ENCODE measurements around the gene LCORL.

GRCh38 chr4:17889692-17890091 lies 131.9 kb downstream of the LCORL start:
- no peak for TF ChIP-seq CTCF (conservative IDR thresholded peaks at IDR 0.05; ENCODE audit: low read depth, low read length)
- 0 out of 2 replicates have a peak, but pooled peaks have one; percentile 11 for TF ChIP-seq CEBPB (IDR thresholded peaks at IDR 0.05; ENCODE audit: low read depth, low read length)
- TF ChIP-seq MAFK (IDR thresholded peaks at IDR 0.05; ENCODE audit: low read depth, low read length) = no peak
- no peak for TF ChIP-seq POLR2A (IDR thresholded peaks at IDR 0.05; ENCODE audit: low read depth, low read length)
- no peak for TF ChIP-seq USF2 (IDR thresholded peaks at IDR 0.05; ENCODE audit: low read depth, low read length)
- no peak for TF ChIP-seq FOS (IDR thresholded peaks at IDR 0.05; ENCODE audit: low read depth, low read length)
- TF ChIP-seq RAD21 (IDR thresholded peaks at IDR 0.05; ENCODE audit: low read length) = no peak
